AG10803 (cell line): Measurements from ENCODE around the gene MYO5B.
"Not testable (repeated sequence)": the region's sequence is repeated elsewhere in the genome, so short reads cannot be mapped to it uniquely, and the experiment has no call there.

ENCODE experiments used
- DNase-seq: peaks from one replicate; pipeline ENCODE4 v3.0.0; 2010; ENCODE audit warnings: low read depth
- H3K4me3 ChIP-seq: 2 replicates; pipeline ENCODE4 v1.5.1; 2011; ENCODE audit warnings: mild to moderate bottlenecking, low read length, control low read depth
- CTCF ChIP-seq: conservative IDR thresholded peaks from 2 replicates; pipeline ENCODE4 v1.5.1; 2011; ENCODE audit warnings: mild to moderate bottlenecking, low read length, control low read depth, inconsistent platforms

The MYO5B gene

GRCh38 chr18:50105027-50105426 is 89.9 kb downstream of the MYO5B start:
- TF ChIP-seq CTCF = no peak
- no peak for DNase-seq

GRCh38 chr18:50104421-50104820 is 90.5 kb downstream of the MYO5B start:
- no peak for DNase-seq
- no peak overlapping the region for H3K4me3 ChIP-seq
- TF ChIP-seq CTCF = no peak

More at GRCh38 chr18:50105027-50105426, 89.9 kb downstream of the MYO5B start:
- no peak overlapping the region for H3K4me3 ChIP-seq

GRCh38 chr18:50099725-50100407 is 95.1 kb downstream of the MYO5B start:
- no peak for TF ChIP-seq CTCF
- no peak overlapping the region for H3K4me3 ChIP-seq
- peak; percentile 42 for DNase-seq

- TF ChIP-seq CTCF = no peak
- DNase-seq = no peak
- H3K4me3 ChIP-seq = no peak overlapping the region
Observed at GRCh38 chr18:50097702-50098101, 97.2 kb downstream of the MYO5B start.

- DNase-seq = no peak
- H3K4me3 ChIP-seq = no peak overlapping the region
- TF ChIP-seq CTCF = no peak
Observed at GRCh38 chr18:50096766-50097435, 98.0 kb downstream of the MYO5B start.

GRCh38 chr18:50094786-50095185 is 100.2 kb downstream of the MYO5B start:
- DNase-seq, H3K4me3 ChIP-seq: not testable (repeated sequence)

- TF ChIP-seq CTCF = no peak
- no peak overlapping the region for H3K4me3 ChIP-seq
- DNase-seq = no peak
Observed at GRCh38 chr18:50094221-50094773, 100.7 kb downstream of the MYO5B start.
